Subcutaneous adipose tissue (tissue), 4 donors: ENCODE measurements around the gene NFATC2. TPM values are rescaled to one million over a fixed set of nuclear protein-coding genes. Genes with fewer than 3 reads are reported as not detected.

Experiments used
- CTCF ChIP-seq: fragments of 450-650 bp; IDR thresholded peaks from one replicate; pipeline ENCODE4 v1.5.1; 2016; ENCODE audit warnings: low read depth, mild to moderate bottlenecking, control low read depth, antibody characterized with exemption, moderate library complexity
- total RNA-seq, 4 donors: library from RNA; depleted of rRNA; stranded (reverse); fragments of >200 nt; gene quantifications; one replicate each; pipeline ENCODE4 v1.1.0, GENCODE V29; 2016

Gene NFATC2
- total RNA-seq, 4 donors from 2014 or later = 2.3 to 7.5 (median 5.8) TPM

- TF ChIP-seq CTCF = no peak
These were observed 170.2 kb downstream of the NFATC2 start for GRCh38 chr20:51372176-51372803.

DNA sequence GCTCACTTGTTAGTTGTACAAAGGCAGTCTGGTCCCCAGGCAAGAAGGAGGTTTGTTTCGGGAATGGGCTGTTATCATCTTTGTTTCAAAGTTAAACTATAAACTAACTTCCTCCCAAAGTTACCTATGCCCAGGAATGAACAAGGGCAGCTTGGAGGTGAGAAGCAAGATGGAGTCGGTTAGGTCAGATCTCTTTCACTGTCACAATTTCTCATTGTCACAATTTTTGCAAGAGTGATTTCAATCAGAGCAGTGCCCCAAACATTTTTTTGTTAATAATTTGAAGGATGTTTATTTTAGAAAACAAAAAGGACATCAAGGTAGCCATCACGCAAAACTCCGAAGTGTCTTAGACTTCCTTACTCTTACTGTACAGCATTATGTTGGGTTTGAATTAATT lies 170.8 kb downstream of the NFATC2 start:
- TF ChIP-seq CTCF = no peak

DNA sequence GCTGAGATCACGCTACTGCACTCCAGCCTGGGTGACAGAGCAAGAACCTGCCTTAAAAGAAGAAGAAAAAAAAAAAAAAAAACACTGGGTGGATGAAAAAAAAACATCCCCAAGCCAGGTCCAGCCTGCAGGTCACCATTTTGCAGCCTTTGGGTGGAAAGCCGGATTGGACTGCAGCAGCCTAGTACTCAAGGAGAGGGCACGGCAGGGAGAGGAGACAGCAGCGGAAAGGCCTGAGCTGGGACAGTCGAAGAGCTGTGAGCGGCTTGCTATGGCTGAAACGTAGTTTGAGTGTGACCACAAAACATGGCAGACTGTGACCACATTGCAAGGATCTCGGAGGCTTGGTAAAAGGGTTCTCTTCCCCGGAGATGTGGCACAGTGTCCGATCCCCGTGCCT lies 173.0 kb downstream of the NFATC2 start:
- TF ChIP-seq CTCF = no peak

DNA sequence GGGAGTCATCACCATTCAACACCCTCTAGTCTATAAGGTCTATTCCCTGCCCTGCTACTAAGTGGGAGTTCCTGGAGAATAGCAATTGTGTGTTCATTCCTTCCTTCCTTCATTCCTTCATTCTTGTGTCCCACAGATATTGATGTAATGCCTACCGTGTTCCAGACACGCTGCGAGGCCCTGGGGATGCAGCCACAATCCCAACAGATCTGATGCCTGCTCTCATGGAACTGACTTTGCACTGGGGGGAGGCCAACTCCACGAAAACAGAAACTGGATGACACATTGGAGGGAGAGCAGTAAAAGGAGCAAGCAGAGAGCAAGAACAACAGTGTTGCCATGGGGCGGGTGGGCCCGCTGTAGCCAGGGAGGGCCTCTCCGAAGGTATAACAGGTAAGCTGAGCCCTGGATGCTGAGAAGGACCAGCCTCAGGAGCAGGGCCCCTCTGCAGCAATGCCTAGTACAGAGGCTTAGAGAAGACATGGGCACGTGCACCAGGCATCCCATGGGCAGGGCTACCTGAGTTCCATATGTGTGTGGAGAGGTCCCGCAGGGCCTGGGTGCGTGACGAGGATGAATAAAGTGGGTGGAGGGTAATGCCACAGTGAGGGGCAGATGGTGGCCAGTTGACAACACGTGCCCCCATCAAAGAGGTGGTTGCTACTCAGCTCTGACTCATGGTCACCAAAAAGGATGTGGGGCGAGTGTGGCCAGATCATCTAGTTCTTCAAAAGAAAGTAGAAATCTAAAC lies 173.9 kb downstream of the NFATC2 start:
- TF ChIP-seq CTCF = no peak

DNA sequence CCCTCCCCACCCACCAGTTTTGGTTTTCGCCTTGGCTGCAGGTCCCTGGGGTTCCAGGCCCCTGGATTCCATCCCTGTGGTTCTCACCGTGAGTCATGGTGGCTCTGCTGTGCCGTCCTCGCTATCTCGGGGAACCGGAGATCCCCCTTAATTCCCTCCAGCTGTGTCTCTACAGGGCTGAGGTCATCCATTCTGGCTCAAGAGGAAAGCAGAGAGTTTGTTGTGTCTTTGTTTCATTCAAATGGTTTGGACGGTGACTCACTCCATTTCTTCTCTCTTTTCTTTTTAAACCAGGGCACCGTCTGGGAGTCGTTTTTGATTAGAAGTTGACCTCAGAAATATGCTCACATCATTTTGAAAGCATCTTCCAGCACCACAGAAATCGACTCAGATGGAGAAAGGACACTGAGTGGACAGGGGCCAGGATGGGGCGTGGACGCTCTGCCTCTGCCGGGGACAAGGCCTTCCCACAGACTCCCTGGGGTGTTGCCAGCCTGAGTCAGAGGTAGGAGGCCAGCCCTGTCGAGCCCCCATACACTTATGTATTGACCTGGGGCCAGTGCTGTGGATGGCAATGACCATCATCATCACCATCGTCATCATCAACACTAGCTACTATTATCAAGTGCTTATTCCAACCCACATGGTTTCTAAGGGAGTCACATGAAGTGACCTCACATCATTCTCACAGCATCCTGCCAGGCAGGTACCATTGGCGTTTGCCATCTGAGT lies 176.2 kb downstream of the NFATC2 start:
- TF ChIP-seq CTCF = no peak

DNA sequence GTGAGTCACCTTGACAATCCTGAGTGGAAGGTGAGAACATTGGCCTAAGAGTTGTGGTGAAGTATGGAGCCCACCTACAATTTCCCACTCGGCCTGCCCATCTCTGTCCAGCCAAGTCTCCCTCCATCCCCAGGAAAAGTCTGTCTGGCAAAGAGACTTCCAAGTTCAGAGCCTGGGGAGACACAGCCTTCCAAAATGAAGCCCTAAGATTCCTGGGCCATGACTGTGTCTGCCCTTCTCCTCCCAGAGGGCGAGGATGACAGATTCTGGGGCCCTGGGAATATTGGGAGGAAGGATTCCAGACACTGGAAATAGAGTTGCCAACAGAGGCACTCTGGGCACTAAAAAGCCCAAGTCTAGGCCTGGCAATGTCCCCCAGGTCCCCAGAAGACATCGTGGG lies 176.8 kb downstream of the NFATC2 start:
- no peak for TF ChIP-seq CTCF

DNA sequence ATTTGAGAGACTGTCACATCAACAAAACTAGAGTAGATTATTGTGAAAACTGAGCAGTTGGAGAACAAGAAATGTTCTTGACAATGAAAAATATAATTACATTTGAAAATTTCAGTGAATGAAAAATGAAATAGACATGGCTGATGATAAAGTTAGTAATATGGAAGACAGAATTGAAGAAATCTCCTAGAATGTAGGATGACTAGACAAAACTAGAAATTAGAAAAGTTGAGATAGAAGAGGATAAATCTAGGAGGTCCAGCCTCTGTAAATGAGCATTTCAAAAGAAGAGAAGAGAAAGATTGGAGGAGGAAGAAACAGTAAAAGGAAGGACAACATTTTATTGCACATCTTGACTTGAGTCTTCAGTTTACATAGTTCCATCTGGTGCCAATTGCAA lies 178.7 kb downstream of the NFATC2 start:
- no peak for TF ChIP-seq CTCF
